ENCODE data around the gene PAGR1. TPM values are rescaled to one million over a fixed set of nuclear protein-coding genes. Genes with fewer than 3 reads are reported as not detected.

PAGR1 gene
- total and polyA plus RNA-seq, 2 of the 13 experiments (the other 11 are each of a cell fraction or from before 2014, with no cell fraction given): 9.8 to 66.4 TPM

GRCh38 chr16:29807426-29808218, 8.3 kb upstream of the PAGR1 start (continued):
- TF ChIP-seq HMGXB4 (CRISPR knock-in tag; IDR thresholded peaks at IDR 0.05; ENCODE audit: borderline replicate concordance in 1 of 2, low read depth in 1 of 2): peak; percentile 98
- TF ChIP-seq SAP130 (CRISPR knock-in tag; IDR thresholded peaks at IDR 0.05; ENCODE audit: low read depth): peak; percentile 97
- peak; percentile 98 for TF ChIP-seq IKZF4 (CRISPR knock-in tag; IDR thresholded peaks at IDR 0.05; ENCODE audit: borderline replicate concordance, low read depth, not compliant biosample characterization)
- TF ChIP-seq RAD21 (CRISPR knock-in tag; IDR thresholded peaks at IDR 0.05): peak; percentile 87
- TF ChIP-seq ZHX2 (IDR thresholded peaks at IDR 0.05; ENCODE audit: low read depth): no peak
- peak; percentile 93 for TF ChIP-seq ZHX2 (CRISPR knock-in tag; IDR thresholded peaks at IDR 0.05; ENCODE audit: borderline replicate concordance)
- TF ChIP-seq ZC3H4 (CRISPR knock-in tag; IDR thresholded peaks at IDR 0.05; ENCODE audit: borderline replicate concordance): no peak; the same call in 1 of the 2 replicates
- peak; percentile 98 for TF ChIP-seq ZNF280D (CRISPR knock-in tag; IDR thresholded peaks at IDR 0.05)
- peak; percentile 66; the same call in 1 of the 2 replicates for TF ChIP-seq ZNF205 (CRISPR knock-in tag; IDR thresholded peaks at IDR 0.05)
- TF ChIP-seq ZNF10 (CRISPR knock-in tag; IDR thresholded peaks at IDR 0.05; ENCODE audit: borderline replicate concordance, low read depth): no peak
- peak; percentile 74 for TF ChIP-seq ZSCAN29 (CRISPR knock-in tag; conservative IDR thresholded peaks at IDR 0.05)
- no peak for TF ChIP-seq RAD51 (IDR thresholded peaks at IDR 0.05; ENCODE audit: borderline replicate concordance)
- TF ChIP-seq NR2C2 (CRISPR knock-in tag; IDR thresholded peaks at IDR 0.05; ENCODE audit: borderline replicate concordance): peak; percentile 71
- peak; percentile 96; the same call in 1 of the 2 replicates for TF ChIP-seq ZNF101 (CRISPR knock-in tag; IDR thresholded peaks at IDR 0.05; ENCODE audit: borderline replicate concordance, low read depth)
- peak; percentile 92 for TF ChIP-seq TFDP2 (CRISPR knock-in tag; IDR thresholded peaks at IDR 0.05)

Measured in HepG2 (cell line).